ENCODE data around the gene CD244. TPM values are rescaled to one million over a fixed set of nuclear protein-coding genes. Genes with fewer than 3 reads are reported as not detected.

The CD244 gene
- total RNA-seq, 1 donor from 2014 or later = 2.0 TPM

- DNase-seq (ENCODE audit: extremely low spot score in 2 of 2) = no peak
- H3K9me3 ChIP-seq = no peaks in the 10 kb centered on the region
- H3K27ac ChIP-seq = no peak overlapping the region
- TF ChIP-seq POLR2AphosphoS5 (IDR thresholded peaks at IDR 0.05; ENCODE audit: insufficient read depth in 1 of 2, low read depth in 1 of 2) (no peak), POLR2A (IDR thresholded peaks at IDR 0.05) (no peak)
- TF ChIP-seq, protein P1, sequence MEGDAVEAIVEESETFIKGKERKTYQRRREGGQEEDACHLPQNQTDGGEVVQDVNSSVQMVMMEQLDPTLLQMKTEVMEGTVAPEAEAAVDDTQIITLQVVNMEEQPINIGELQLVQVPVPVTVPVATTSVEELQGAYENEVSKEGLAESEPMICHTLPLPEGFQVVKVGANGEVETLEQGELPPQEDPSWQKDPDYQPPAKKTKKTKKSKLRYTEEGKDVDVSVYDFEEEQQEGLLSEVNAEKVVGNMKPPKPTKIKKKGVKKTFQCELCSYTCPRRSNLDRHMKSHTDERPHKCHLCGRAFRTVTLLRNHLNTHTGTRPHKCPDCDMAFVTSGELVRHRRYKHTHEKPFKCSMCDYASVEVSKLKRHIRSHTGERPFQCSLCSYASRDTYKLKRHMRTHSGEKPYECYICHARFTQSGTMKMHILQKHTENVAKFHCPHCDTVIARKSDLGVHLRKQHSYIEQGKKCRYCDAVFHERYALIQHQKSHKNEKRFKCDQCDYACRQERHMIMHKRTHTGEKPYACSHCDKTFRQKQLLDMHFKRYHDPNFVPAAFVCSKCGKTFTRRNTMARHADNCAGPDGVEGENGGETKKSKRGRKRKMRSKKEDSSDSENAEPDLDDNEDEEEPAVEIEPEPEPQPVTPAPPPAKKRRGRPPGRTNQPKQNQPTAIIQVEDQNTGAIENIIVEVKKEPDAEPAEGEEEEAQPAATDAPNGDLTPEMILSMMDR (IDR thresholded peaks at IDR 0.05) = no peak
- no peaks in the 10 kb centered on the region for H3K27me3 ChIP-seq
- H3K4me1 ChIP-seq = no peaks in the 10 kb centered on the region
- intact Hi-C loops (cut with DNase I) = no loop called here
- no peak overlapping the region for H3K4me3 ChIP-seq
- H3K36me3 ChIP-seq = no peaks in the 10 kb centered on the region
Observed at GRCh38 chr1:160891474-160891873, 28.8 kb upstream of the CD244 start.

DNA sequence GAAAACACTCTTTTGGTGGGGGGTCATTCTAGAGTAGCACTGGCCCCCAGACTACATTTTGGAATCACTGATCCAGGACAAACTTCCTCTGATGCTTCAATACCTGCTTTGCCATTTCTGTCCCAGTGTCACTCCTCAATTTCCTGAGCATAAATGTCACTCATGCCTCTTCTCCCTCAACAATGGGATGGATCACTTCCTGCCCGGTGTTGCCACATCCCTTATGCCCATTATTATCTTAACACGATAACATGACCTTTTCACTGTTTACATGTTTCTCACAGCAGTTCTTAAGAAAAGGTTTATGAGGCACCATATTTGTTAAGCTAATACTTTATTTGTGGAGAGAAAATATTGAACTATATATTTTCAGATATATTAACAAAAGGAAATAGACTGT is 26.2 kb upstream of the CD244 start:
- intact Hi-C loops (cut with DNase I) = no loop called here
- DNase-seq (ENCODE audit: extremely low spot score in 2 of 2) = no peak
- TF ChIP-seq POLR2A (IDR thresholded peaks at IDR 0.05) (no peak), POLR2AphosphoS5 (IDR thresholded peaks at IDR 0.05; ENCODE audit: insufficient read depth in 1 of 2, low read depth in 1 of 2) (no peak)
- Histone ChIP-seq H3K36me3 (no peaks in the 10 kb centered on the region), H3K4me1 (no peaks in the 10 kb centered on the region), H3K4me3 (no peak overlapping the region), H3K9me3 (no peaks in the 10 kb centered on the region), H3K27me3 (no peaks in the 10 kb centered on the region), H3K27ac (no peak overlapping the region)

GRCh38 chr1:160887071-160887470 is 24.4 kb upstream of the CD244 start:
- Histone ChIP-seq H3K9me3 (no peaks in the 10 kb centered on the region), H3K27me3 (no peaks in the 10 kb centered on the region), H3K4me1 (no peaks in the 10 kb centered on the region), H3K36me3 (no peaks in the 10 kb centered on the region), H3K27ac (no peak overlapping the region), H3K4me3 (no peak overlapping the region)
- intact Hi-C loops (cut with DNase I) = no loop called here
- TF ChIP-seq POLR2A (IDR thresholded peaks at IDR 0.05) = no peak
- TF ChIP-seq, protein P1 (IDR thresholded peaks at IDR 0.05) = no peak
- no peak for TF ChIP-seq POLR2AphosphoS5 (IDR thresholded peaks at IDR 0.05; ENCODE audit: insufficient read depth in 1 of 2, low read depth in 1 of 2)
- no peak for DNase-seq (ENCODE audit: extremely low spot score in 2 of 2)

DNA sequence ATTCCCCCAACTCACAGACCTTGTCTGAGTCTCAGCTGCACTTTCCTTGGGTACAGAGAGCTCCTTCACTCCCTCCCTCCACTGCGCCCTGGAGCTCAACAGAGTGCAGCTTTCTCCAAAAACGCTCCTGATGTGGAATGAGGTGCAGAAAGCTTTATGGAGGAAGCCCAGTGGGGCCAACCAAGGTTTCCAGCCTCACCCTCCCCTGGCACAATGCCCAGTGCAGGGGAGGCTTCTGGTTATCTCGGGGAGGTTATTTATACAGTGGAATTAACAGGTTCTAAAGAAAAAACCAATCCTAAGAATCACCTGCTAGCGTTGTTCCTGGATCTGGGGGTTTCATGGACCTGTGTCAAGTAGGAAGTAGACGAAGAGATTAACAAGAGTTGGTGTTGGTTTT is 22.4 kb upstream of the CD244 start, which contains the start of gene ITLN1:
ITLN1 (minus strand) TSS at position 139 of the 400 bp plus-strand sequence. CDS start 303 bp downstream, outside the sequence.
- Histone ChIP-seq H3K36me3 (no peaks in the 10 kb centered on the region), H3K27me3 (no peaks in the 10 kb centered on the region), H3K9me3 (no peaks in the 10 kb centered on the region), H3K27ac (no peak within 1 kb of the TSS), H3K4me3 (no peak within 1 kb of the TSS), H3K4me1 (no peaks in the 10 kb centered on the region)
- DNase-seq (ENCODE audit: extremely low spot score in 2 of 2) = no peak
- intact Hi-C loops (cut with DNase I) = no loop called here
- TF ChIP-seq POLR2A (IDR thresholded peaks at IDR 0.05) (no peak), POLR2AphosphoS5 (IDR thresholded peaks at IDR 0.05; ENCODE audit: insufficient read depth in 1 of 2, low read depth in 1 of 2) (no peak)
- TF ChIP-seq, protein P1 (IDR thresholded peaks at IDR 0.05) = no peak

DNA sequence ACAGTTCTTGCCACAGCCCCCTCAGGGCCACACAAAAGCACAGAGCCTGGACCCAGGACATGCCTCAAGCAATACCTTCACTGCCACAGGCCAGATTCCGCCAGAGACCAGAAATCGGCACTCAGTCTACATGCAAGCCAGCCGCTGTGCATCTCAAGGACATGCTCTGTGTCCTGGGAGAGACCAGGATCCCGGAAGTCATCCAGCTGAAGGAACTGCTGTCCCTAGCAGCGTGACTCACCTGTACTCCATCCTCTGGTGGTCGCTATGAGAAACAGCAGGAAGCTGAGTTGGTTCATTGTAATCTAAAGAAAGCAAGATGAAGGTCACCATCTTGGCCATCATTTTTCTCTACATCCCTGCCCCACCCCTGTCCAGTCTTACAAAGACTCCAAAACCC is 21.9 kb upstream of the CD244 start:
- no peak for DNase-seq (ENCODE audit: extremely low spot score in 2 of 2)
- intact Hi-C loops (cut with DNase I) = no loop called here
- TF ChIP-seq POLR2A (IDR thresholded peaks at IDR 0.05) (no peak), POLR2AphosphoS5 (IDR thresholded peaks at IDR 0.05; ENCODE audit: insufficient read depth in 1 of 2, low read depth in 1 of 2) (no peak)
- TF ChIP-seq, protein P1 (IDR thresholded peaks at IDR 0.05) = peak in 2 of 3 experiments; percentile 16 to 22
- Histone ChIP-seq H3K27ac (no peak overlapping the region), H3K27me3 (no peaks in the 10 kb centered on the region), H3K4me1 (no peaks in the 10 kb centered on the region), H3K4me3 (no peak overlapping the region), H3K36me3 (no peaks in the 10 kb centered on the region), H3K9me3 (no peaks in the 10 kb centered on the region)
